K562 (cell line): ENCODE data around the gene ERP27. TPM values are rescaled to one million over a fixed set of nuclear protein-coding genes. Genes with fewer than 3 reads are reported as not detected.

Experiments used
- ATAC-seq: fragments of 200-7000 bp; cut with Tn5 transposase; 3 replicates; pipeline ENCODE4 v1.9.1; 2020; ENCODE audit warnings: moderate library complexity
- BruUV-seq: library from RNA; stranded (reverse); fragments of 400-500 nt; replicated peaks from 2 replicates; lab custom pipeline; 2021; lab: Mats Ljungman, UMichigan
- CTCF ChIA-PET: fragments of 300-600 bp; formaldehyde crosslinking; extraction: SDS; loops from one replicate; lab custom pipeline; 2021; ENCODE audit warnings: low intra/inter-chr PET ratio; lab: Yijun Ruan, JAX
- POLR2A ChIA-PET: fragments of 300-600, 350-650 bp; sonication (Branson Sonifier 250); formaldehyde crosslinking; extraction: SDS; loops from one replicate; lab custom pipeline; 2021; ENCODE audit warnings: antibody characterized with exemption, inconsistent platforms; lab: Yijun Ruan, JAX
- DNase-seq, 4 experiments: peaks; one replicate each; pipeline versions ENCODE4 v3.0.0 to v3.0.0-alpha.2; 2011 to 2018; ENCODE audit warnings: low spot score in 3 of 4, mixed read lengths in 3 of 4; ENCODE audit errors: extremely low read depth in 1 of 4
- FAIRE-seq: peaks from 2 replicates; lab custom pipeline; 2011; peaks lifted over from hg19 to GRCh38; lab: Jason Lieb, UNC
- H2AFZ ChIP-seq: 2 replicates; pipeline ENCODE4 v1.6.0; 2011; ENCODE audit warnings: low read depth, low read length, control low read depth, inconsistent platforms
- H3K27ac ChIP-seq: fragments of 200-600 bp; 3 replicates; pipeline ENCODE4 v1.8.0; 2011; ENCODE audit warnings: low read depth, mild to moderate bottlenecking, control low read depth, inconsistent platforms, low read length, moderate library complexity, mixed read lengths; ENCODE audit errors: extremely low read depth
- H3K27me3 ChIP-seq, 2 experiments: fragments of 300-600 bp in 1 of 2; 2 replicates in 1 of 2; 3 replicates in 1 of 2; pipeline versions ENCODE4 v1.6.0 to v1.8.0; 2011; ENCODE audit warnings: inconsistent platforms in 2 of 2, low read length in 2 of 2, mild to moderate bottlenecking in 1 of 2, mixed read lengths in 1 of 2, moderate library complexity in 1 of 2; ENCODE audit not compliant: control insufficient read depth in 2 of 2, insufficient read depth in 2 of 2
- H3K36me3 ChIP-seq: fragments of 300-600 bp; 3 replicates; pipeline ENCODE4 v1.8.0; 2011; ENCODE audit warnings: mild to moderate bottlenecking, low read length, inconsistent platforms; ENCODE audit not compliant: control insufficient read depth, insufficient read depth
- H3K4me1 ChIP-seq, 2 experiments: fragments of 200-600 bp in 1 of 2; replicated peaks in 1 of 2; 2 replicates in 1 of 2; 3 replicates in 1 of 2; pipeline versions ENCODE4 v1.5.1 to v1.8.0; 2011; ENCODE audit warnings: inconsistent platforms in 2 of 2, low read length in 2 of 2, mild to moderate bottlenecking in 1 of 2, mixed read lengths in 1 of 2, moderate library complexity in 1 of 2; ENCODE audit not compliant: control insufficient read depth in 2 of 2, insufficient read depth in 2 of 2
- H3K4me2 ChIP-seq: 2 replicates; pipeline ENCODE4 v1.6.1; 2011; ENCODE audit warnings: low read length, control low read depth, inconsistent platforms, mixed read lengths; ENCODE audit not compliant: insufficient read depth
- H3K4me3 ChIP-seq: fragments of 200-600 bp; sonication (generic), shearing (Covaris generic); 2 replicates; pipeline ENCODE4 v1.5.1; 2016; ENCODE audit warnings: control low read depth, inconsistent platforms
- H3K79me2 ChIP-seq: fragments of 200-600 bp; 3 replicates; pipeline ENCODE4 v1.8.0; 2011; ENCODE audit warnings: low read length, inconsistent platforms; ENCODE audit not compliant: control insufficient read depth, insufficient read depth
- H3K9ac ChIP-seq, 2 experiments: 2 replicates each; pipeline versions ENCODE4 v1.6.0 to v1.6.1; 2011; ENCODE audit warnings: low read depth in 2 of 2, low read length in 2 of 2, control low read depth in 1 of 2, inconsistent platforms in 1 of 2, mild to moderate bottlenecking in 1 of 2, mixed read lengths in 1 of 2; ENCODE audit not compliant: insufficient read depth in 1 of 2
- H3K9me1 ChIP-seq: one replicate; pipeline ENCODE4 v1.6.0; 2011; ENCODE audit warnings: inconsistent platforms, mild to moderate bottlenecking, low read length, moderate library complexity; ENCODE audit not compliant: control insufficient read depth, insufficient read depth
- H3K9me3 ChIP-seq: replicated peaks from 2 replicates; pipeline ENCODE4 v1.5.1; 2011; ENCODE audit warnings: low read depth, low read length, inconsistent platforms; ENCODE audit not compliant: control insufficient read depth, insufficient read depth
- H4K20me1 ChIP-seq: replicated peaks from 2 replicates; pipeline ENCODE4 v1.6.1; 2011; ENCODE audit warnings: low read length, inconsistent platforms, mixed read lengths; ENCODE audit not compliant: control insufficient read depth, insufficient read depth
- ESRRB ChIP-seq: fragments of 250-450 bp; sonication (Bioruptor Pico); IDR thresholded peaks from 2 replicates; pipeline ENCODE4 v1.5.0; 2020; ENCODE audit warnings: mild to moderate bottlenecking, moderate library complexity, borderline replicate concordance
- HSF4 ChIP-seq: fragments of 250-450 bp; sonication (Bioruptor Pico); IDR thresholded peaks from 2 replicates; pipeline ENCODE4 v2.1.2; 2022; ENCODE audit warnings: mild to moderate bottlenecking, moderate library complexity, borderline replicate concordance
- KDM1A ChIP-seq, 2 experiments: fragments of 450-650 bp; IDR thresholded peaks; 2 replicates each; pipeline ENCODE4 v1.6.1; 2016; ENCODE audit warnings: mild to moderate bottlenecking in 2 of 2
- MXD1 ChIP-seq: fragments of 250-450 bp; sonication (Bioruptor Pico); IDR thresholded peaks from 2 replicates; pipeline ENCODE4 v1.8.0; 2021; ENCODE audit warnings: borderline replicate concordance, mild to moderate bottlenecking, moderate library complexity; ENCODE audit not compliant: poor library complexity, severe bottlenecking
- RBM14 ChIP-seq: fragments of 200-400 bp; formaldehyde crosslinking; IDR thresholded peaks from 2 replicates; pipeline ENCODE4 v1.6.1; 2018; ENCODE audit warnings: low read depth, mild to moderate bottlenecking, low read length, moderate library complexity, borderline replicate concordance; ENCODE audit not compliant: insufficient read depth
- RNF219 ChIP-seq: fragments of 250-450 bp; sonication (Bioruptor Pico); IDR thresholded peaks from 2 replicates; pipeline ENCODE4 v1.5.0; 2022; ENCODE audit warnings: mild to moderate bottlenecking
- ZNF639 ChIP-seq, 2 experiments: fragments of 200-800 bp in 1 of 2; sonication (Bioruptor generic) in 1 of 2; sonication (generic) in 1 of 2; formaldehyde crosslinking in 1 of 2; IDR thresholded peaks in 1 of 2; conservative IDR thresholded peaks in 1 of 2; 2 replicates each; pipeline versions ENCODE4 v1.5.0 to v1.6.1; 2016 to 2020; ENCODE audit warnings: missing compliant biosample characterization in 1 of 2, missing genetic modification characterization in 1 of 2, missing genetic modification reagents in 1 of 2
- ZSCAN32 ChIP-seq: fragments of 450-650 bp; formaldehyde crosslinking; IDR thresholded peaks from 2 replicates; pipeline ENCODE4 v1.4.0; 2020; ENCODE audit warnings: mild to moderate bottlenecking, moderate library complexity
- WGBS: fragments of 100-300 bp; shearing (Covaris generic); methylation state at CpG from one replicate; pipeline ENCODE4 v1.1.6; 2016; ENCODE audit warnings: low coverage, mixed read lengths; ENCODE audit not compliant: insufficient coverage; ENCODE audit errors: missing lambda C conversion rate; 5-methylcytosine and 5-hydroxymethylcytosine counted together
- in situ Hi-C: fragments of 300-500 bp; cut with MboI; formaldehyde crosslinking; loops from 4 replicates; pipeline ENCODE4 v1.15.0; 2018; ENCODE audit warnings: inconsistent platforms, mixed read lengths
- intact Hi-C: fragments of 100-400 bp; cut with micrococcal nuclease; formaldehyde crosslinking; loops from 2 replicates; pipeline ENCODE4 v1.14.2; 2022
- polyA plus RNA-seq, 8 experiments: library from polyadenylated mRNA; depleted of rRNA in 4 of 8; stranded (reverse) in 5 of 8; unstranded in 3 of 8; fragments of >200 nt; fragmentation: Nextera tagmentation in 2 of 8; fragmentation: Illumina TruSeq in 1 of 8; extraction: Ambion mirVana in 2 of 8; extraction: Trizol in 1 of 8; gene quantifications; 2 replicates each; pipeline versions ENCODE4 v1.2.1 to v1.2.3, GENCODE V29; 2011 to 2014; ENCODE audit warnings: inconsistent platforms in 1 of 8, missing spikeins in 1 of 8
- total RNA-seq, 7 experiments: library from RNA; depleted of rRNA in 6 of 7; stranded (reverse); fragments of >200 nt in 6 of 7; fragmentation: Illumina TruSeq in 2 of 7; extraction: Trizol in 2 of 7; gene quantifications; 2 replicates each; pipeline versions ENCODE4 v1.2.1 to v1.2.3, GENCODE V29; 2011 to 2021; ENCODE audit warnings: low replicate concordance in 1 of 7
- TF ChIP-seq, protein P1 (sequence below): sonication (generic); formaldehyde crosslinking; IDR thresholded peaks from 2 replicates; pipeline ENCODE4 v1.8.0; 2022; ENCODE audit warnings: missing genetic modification reagents, mild to moderate bottlenecking, borderline replicate concordance
- TF ChIP-seq, protein P2 (sequence below), 2 experiments: IDR thresholded peaks; 2 replicates each; pipeline ENCODE4 v1.6.1; 2011; ENCODE audit warnings: borderline replicate concordance in 1 of 2, control low read depth in 1 of 2, low read depth in 1 of 2, low read length in 1 of 2, mild to moderate bottlenecking in 1 of 2, mixed read lengths in 1 of 2, moderate library complexity in 1 of 2; ENCODE audit not compliant: insufficient read depth in 1 of 2, insufficient read length in 1 of 2, poor library complexity in 1 of 2, severe bottlenecking in 1 of 2; ENCODE audit errors: extremely low read depth in 1 of 2

The ERP27 gene
- total and polyA plus RNA-seq, 9 of the 15 experiments (the other 6 are each of a cell fraction or from before 2014, with no cell fraction given), result 0.07 to 0.27 (median 0.11) TPM; not detected in 6

- no peak for TF ChIP-seq HSF4 (CRISPR knock-in tag)
- TF ChIP-seq, protein P1, sequence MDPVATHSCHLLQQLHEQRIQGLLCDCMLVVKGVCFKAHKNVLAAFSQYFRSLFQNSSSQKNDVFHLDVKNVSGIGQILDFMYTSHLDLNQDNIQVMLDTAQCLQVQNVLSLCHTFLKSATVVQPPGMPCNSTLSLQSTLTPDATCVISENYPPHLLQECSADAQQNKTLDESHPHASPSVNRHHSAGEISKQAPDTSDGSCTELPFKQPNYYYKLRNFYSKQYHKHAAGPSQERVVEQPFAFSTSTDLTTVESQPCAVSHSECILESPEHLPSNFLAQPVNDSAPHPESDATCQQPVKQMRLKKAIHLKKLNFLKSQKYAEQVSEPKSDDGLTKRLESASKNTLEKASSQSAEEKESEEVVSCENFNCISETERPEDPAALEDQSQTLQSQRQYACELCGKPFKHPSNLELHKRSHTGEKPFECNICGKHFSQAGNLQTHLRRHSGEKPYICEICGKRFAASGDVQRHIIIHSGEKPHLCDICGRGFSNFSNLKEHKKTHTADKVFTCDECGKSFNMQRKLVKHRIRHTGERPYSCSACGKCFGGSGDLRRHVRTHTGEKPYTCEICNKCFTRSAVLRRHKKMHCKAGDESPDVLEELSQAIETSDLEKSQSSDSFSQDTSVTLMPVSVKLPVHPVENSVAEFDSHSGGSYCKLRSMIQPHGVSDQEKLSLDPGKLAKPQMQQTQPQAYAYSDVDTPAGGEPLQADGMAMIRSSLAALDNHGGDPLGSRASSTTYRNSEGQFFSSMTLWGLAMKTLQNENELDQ (CRISPR knock-in tag), result no peak
- TF ChIP-seq RBM14, result no peak
- no peak for TF ChIP-seq MXD1 (CRISPR knock-in tag)
- no peak for TF ChIP-seq ESRRB (CRISPR knock-in tag)
Measured at GRCh38 chr12:14913381-14913781, 25.0 kb downstream of the ERP27 start (continued).

GRCh38 chr12:14911131-14911530 is 27.2 kb downstream of the ERP27 start:
- no peaks in the 10 kb centered on the region for H3K9me1 ChIP-seq
- DNase-seq, result no peak
- H3K9me3 ChIP-seq, result no peaks in the 10 kb centered on the region
- ChIA-PET CTCF (no interaction called here), POLR2A (no interaction called here)
- no peak for ATAC-seq
- no peak overlapping the region for H3K4me3 ChIP-seq
- WGBS, result 0% methylated on average over 2 of the region's 2 CpGs
- no TSS peak for BruUV-seq
- H3K27me3 ChIP-seq, result no peaks in the 10 kb centered on the region
- no peak overlapping the region for H3K9ac ChIP-seq
- H3K79me2 ChIP-seq, result no peaks in the 10 kb centered on the region
- FAIRE-seq, result no peak
- no peaks in the 10 kb centered on the region for H3K36me3 ChIP-seq
- intact Hi-C loops (no loop called here), in situ Hi-C loops (no loop called here)
- no peaks in the 10 kb centered on the region for H4K20me1 ChIP-seq
- H2AFZ ChIP-seq, result no peak overlapping the region
- no peak overlapping the region for H3K27ac ChIP-seq
- H3K4me1 ChIP-seq, result no peaks in the 10 kb centered on the region
- H3K4me2 ChIP-seq, result no peak overlapping the region
- TF ChIP-seq RNF219 (CRISPR knock-in tag) (no peak), KDM1A (IDR thresholded peaks at IDR 0.05) (no peak), ZSCAN32 (CRISPR knock-in tag) (no peak), ZNF639 (CRISPR knock-in tag; conservative IDR thresholded peaks at IDR 0.05 in 1 of 2, IDR thresholded peaks at IDR 0.05 in 1 of 2) (no peak)
- TF ChIP-seq, protein P2, sequence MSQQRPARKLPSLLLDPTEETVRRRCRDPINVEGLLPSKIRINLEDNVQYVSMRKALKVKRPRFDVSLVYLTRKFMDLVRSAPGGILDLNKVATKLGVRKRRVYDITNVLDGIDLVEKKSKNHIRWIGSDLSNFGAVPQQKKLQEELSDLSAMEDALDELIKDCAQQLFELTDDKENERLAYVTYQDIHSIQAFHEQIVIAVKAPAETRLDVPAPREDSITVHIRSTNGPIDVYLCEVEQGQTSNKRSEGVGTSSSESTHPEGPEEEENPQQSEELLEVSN (IDR thresholded peaks at IDR 0.05; ENCODE audit: borderline replicate concordance in 1 of 2, extremely low read depth in 1 of 2, insufficient read depth in 1 of 2, insufficient read length in 1 of 2, low read depth in 1 of 2, low read length in 1 of 2, poor library complexity in 1 of 2, severe bottlenecking in 1 of 2), result no peak
